Peyer's patch (tissue), 4 donors: Measurements from ENCODE around the gene SMIM43.

ENCODE experiments used
- POLR2A ChIP-seq, 2 donors: fragments of 450-650 bp; IDR thresholded peaks; one replicate each; pipeline ENCODE4 v1.5.1; 2017; ENCODE audit warnings: antibody characterized with exemption in 2 of 2, mild to moderate bottlenecking in 2 of 2, moderate library complexity in 2 of 2
- TF ChIP-seq, protein P1 (sequence below), 6 experiments: fragments of 450-650 bp in 4 of 6; fragments of 200-600 bp in 2 of 6; sonication (generic) in 1 of 6; IDR thresholded peaks; one replicate each; pipeline ENCODE4 v1.5.1; 2017 to 2019; ENCODE audit warnings: antibody characterized with exemption in 6 of 6, mild to moderate bottlenecking in 3 of 6, moderate library complexity in 1 of 6

DNA sequence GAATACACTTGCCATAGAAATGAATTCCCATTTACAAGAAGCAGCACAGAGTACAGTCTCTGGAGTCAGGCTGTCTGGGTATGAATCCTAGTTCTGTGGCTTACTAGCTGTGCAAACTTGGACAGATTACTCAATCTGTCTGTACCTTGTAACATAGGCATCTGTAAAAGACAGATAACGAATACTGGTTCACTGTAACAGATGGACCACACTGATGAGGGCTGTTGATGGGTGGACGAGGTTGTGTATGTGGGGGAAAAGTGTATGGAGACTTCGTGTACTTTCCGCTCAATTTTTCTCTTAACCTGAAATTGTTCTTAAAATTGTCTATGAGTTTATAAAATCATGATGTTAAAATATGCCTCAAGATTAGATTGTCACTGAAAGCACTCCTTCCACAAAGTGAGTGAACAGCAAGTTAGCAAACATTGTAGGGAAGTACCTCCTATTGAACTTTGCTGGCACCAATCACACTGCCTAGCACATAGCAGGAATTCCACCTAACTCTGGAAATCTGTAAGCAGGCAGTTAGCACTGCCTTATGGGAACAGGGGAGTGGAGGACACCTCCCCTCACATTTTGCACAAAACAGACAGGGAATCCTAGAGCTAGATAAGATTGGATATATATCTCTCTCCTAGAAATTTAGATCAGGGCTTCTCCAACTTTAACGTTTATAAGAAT, 29.7 kb upstream of the SMIM43 start:
- TF ChIP-seq, protein P1, sequence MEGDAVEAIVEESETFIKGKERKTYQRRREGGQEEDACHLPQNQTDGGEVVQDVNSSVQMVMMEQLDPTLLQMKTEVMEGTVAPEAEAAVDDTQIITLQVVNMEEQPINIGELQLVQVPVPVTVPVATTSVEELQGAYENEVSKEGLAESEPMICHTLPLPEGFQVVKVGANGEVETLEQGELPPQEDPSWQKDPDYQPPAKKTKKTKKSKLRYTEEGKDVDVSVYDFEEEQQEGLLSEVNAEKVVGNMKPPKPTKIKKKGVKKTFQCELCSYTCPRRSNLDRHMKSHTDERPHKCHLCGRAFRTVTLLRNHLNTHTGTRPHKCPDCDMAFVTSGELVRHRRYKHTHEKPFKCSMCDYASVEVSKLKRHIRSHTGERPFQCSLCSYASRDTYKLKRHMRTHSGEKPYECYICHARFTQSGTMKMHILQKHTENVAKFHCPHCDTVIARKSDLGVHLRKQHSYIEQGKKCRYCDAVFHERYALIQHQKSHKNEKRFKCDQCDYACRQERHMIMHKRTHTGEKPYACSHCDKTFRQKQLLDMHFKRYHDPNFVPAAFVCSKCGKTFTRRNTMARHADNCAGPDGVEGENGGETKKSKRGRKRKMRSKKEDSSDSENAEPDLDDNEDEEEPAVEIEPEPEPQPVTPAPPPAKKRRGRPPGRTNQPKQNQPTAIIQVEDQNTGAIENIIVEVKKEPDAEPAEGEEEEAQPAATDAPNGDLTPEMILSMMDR (IDR thresholded peaks at IDR 0.05) = no peak
- TF ChIP-seq POLR2A (IDR thresholded peaks at IDR 0.05) = no peak
